ENCODE measurements around the gene HOXD11.

HOXD11 gene

GRCh38 chr2:176136374-176137251 is 29.5 kb downstream of the HOXD11 start:
- DNase-seq = no peak

GRCh38 chr2:176137252-176137580 is 30.1 kb downstream of the HOXD11 start:
- no peak for DNase-seq

GRCh38 chr2:176137906-176138305 is 30.8 kb downstream of the HOXD11 start:
- DNase-seq = no peak

- DNase-seq = no peak
Measured at GRCh38 chr2:176138526-176138922, 31.4 kb downstream of the HOXD11 start.

GRCh38 chr2:176138923-176139660 is 32.0 kb downstream of the HOXD11 start:
- no peak for DNase-seq

GRCh38 chr2:176139661-176140512 is 32.8 kb downstream of the HOXD11 start:
- no peak for DNase-seq

- DNase-seq = no peak
Measured at GRCh38 chr2:176140513-176141317, 33.6 kb downstream of the HOXD11 start.

GRCh38 chr2:176142281-176142680 is 35.2 kb downstream of the HOXD11 start:
- no peak for DNase-seq

GRCh38 chr2:176145085-176145969 is 38.2 kb downstream of the HOXD11 start:
- DNase-seq = no peak

GRCh38 chr2:176146101-176146500 is 39.0 kb downstream of the HOXD11 start:
- DNase-seq = no peak

- no peak for DNase-seq
Measured at GRCh38 chr2:176146645-176147044, 39.6 kb downstream of the HOXD11 start.

- no peak for DNase-seq
Measured at GRCh38 chr2:176147210-176147799, 40.2 kb downstream of the HOXD11 start.

GRCh38 chr2:176147800-176148496 is 40.9 kb downstream of the HOXD11 start:
- no peak for DNase-seq

- no peak for DNase-seq
Measured at GRCh38 chr2:176148751-176149421, 41.8 kb downstream of the HOXD11 start.

- DNase-seq = no peak
Measured at GRCh38 chr2:176149481-176149938, 42.4 kb downstream of the HOXD11 start.

- DNase-seq = no peak
Measured at GRCh38 chr2:176149939-176150583, 43.0 kb downstream of the HOXD11 start.

GRCh38 chr2:176150584-176151441 is 43.7 kb downstream of the HOXD11 start:
- DNase-seq = no peak
